Endothelial cell of coronary artery (primary cell): ENCODE data around the gene ACTA2. TPM values are rescaled to one million over a fixed set of nuclear protein-coding genes. Genes with fewer than 3 reads are reported as not detected.

Source experiments
- total RNA-seq: library from RNA; depleted of rRNA; stranded (reverse); fragments of >200 nt; gene quantifications from 2 replicates; pipeline ENCODE4 v1.2.3, GENCODE V29; 2014

The ACTA2 gene
- 8.1 and 140 TPM in 2 replicates for total RNA-seq

GRCh38 chr10:88952647-88953111, at the start of gene ACTA2:
TSS of gene ACTA2 (minus strand) at chr10:88952773. CDS start at chr10:88948930, 3,843 bp downstream.

DNA sequence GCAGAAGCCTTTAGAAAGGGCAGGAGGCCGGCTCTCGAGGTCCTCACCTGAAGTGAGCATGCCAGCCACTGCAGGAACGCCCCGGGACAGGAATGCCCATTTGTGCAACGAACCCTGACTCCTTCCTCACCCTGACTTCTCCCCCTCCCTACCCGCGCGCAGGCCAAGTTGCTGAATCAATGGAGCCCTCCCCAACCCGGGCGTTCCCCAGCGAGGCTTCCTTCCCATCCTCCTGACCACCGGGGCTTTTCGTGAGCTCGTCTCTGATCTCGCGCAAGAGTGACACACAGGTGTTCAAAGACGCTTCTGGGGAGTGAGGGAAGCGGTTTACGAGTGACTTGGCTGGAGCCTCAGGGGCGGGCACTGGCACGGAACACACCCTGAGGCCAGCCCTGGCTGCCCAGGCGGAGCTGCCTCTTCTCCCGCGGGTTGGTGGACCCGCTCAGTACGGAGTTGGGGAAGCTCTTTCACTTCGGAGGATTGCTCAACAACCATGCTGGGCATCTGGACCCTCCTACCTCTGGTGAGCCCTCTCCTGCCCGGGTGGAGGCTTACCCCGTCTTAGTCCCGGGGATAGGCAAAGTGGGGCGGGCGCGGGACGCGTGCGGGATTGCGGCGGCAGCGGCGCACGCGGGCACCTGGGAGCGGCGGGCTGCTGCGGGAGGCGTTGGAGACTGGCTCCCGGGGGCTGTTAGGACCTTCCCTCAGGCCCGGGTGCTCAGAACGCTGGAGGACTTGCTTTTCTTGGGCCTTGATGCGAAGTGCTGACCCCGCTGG, 38.0 kb upstream of the ACTA2 start, which contains the start of gene FAS:
TSS of gene FAS (plus strand) at position 415 of the 777 bp plus-strand sequence. CDS start at position 494, 79 bp downstream.

Other genes with a start within 250 kb of the ACTA2 start
- not detected in 2 replicates for gene LIPK, start 246.5 kb downstream of the ACTA2 start, total RNA-seq
- gene LIPN, start 192.8 kb downstream of the ACTA2 start, total RNA-seq: not detected in 2 replicates
- not detected in 2 replicates for gene LIPM, start 150.0 kb downstream of the ACTA2 start, total RNA-seq
- gene ANKRD22, start 100.9 kb downstream of the ACTA2 start, total RNA-seq: not detected in 2 replicates
- 0.81 and 3.2 TPM in 2 replicates for gene STAMBPL1, start 72.5 kb downstream of the ACTA2 start, total RNA-seq
- 20.5 and 25.9 TPM in 2 replicates for gene FAS, start 38.0 kb upstream of the ACTA2 start, total RNA-seq